ENCODE data around the gene PACSIN1. TPM values are rescaled to one million over a fixed set of nuclear protein-coding genes. Genes with fewer than 3 reads are reported as not detected.

Gene PACSIN1
- total RNA-seq, 1 experiment from 2014 or later: 7.0 TPM

DNA sequence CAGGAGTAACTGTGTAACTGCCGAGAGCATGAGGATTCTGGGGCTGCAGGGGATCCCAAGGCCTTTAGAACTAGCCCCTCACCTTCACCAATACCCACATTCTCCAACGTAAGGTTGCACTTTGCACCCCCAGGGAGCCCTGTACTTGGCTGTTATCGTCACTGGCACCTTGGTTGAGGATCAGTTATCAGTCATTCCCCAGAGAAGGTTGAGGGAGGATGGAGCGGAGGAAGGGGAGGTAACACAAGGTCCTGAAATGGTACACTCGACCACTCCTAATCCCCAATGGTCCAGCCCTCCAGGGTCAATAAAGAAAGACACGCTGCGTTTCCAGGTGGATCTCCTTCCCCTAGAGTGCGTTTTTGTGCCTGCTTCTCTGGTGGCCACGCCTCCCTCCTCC, 91.4 kb downstream of the PACSIN1 start:
- Histone ChIP-seq H3K56ac (ENCODE audit: insufficient read length, low read depth, low read length) (no peak overlapping the region), H3K27me3 (ENCODE audit: insufficient read depth, low read length) (no peaks in the 10 kb centered on the region), H3K18ac (ENCODE audit: insufficient read length, low read depth, low read length) (no peak overlapping the region), H4K5ac (ENCODE audit: insufficient read length, low read depth, low read length) (no peak overlapping the region), H3T11ph (ENCODE audit: low read length) (no peak overlapping the region), H2AK5ac (ENCODE audit: insufficient read length, low read length) (no peak overlapping the region), H3K23ac (ENCODE audit: insufficient read length, low read depth, low read length) (no peak overlapping the region), H3K27ac (ENCODE audit: insufficient read length, low read depth, low read length) (no peak overlapping the region), H3K4me2 (ENCODE audit: insufficient read depth, insufficient read length, low read length) (no peak overlapping the region), H2BK20ac (ENCODE audit: low read depth, low read length, poor library complexity, severe bottlenecking) (no peak overlapping the region), H3K9ac (ENCODE audit: extremely low read depth, insufficient read length, low read length) (no peak overlapping the region), H2BK120ac (ENCODE audit: low read depth, low read length, poor library complexity, severe bottlenecking) (no peak overlapping the region), H3K9me3 (ENCODE audit: control insufficient read depth, low read depth, low read length) (no peaks in the 10 kb centered on the region), H2BK12ac (ENCODE audit: insufficient read length, low read depth, low read length) (no peak overlapping the region), H3K79me2 (ENCODE audit: insufficient read depth, low read length) (no peaks in the 10 kb centered on the region), H2AFZ (ENCODE audit: low read length) (no peak overlapping the region), H3K14ac (ENCODE audit: insufficient read depth, low read length) (no peak overlapping the region), H4K91ac (ENCODE audit: insufficient read length, low read depth, low read length) (no peak overlapping the region), H4K20me1 (ENCODE audit: control insufficient read depth, insufficient read depth, insufficient read length) (no peaks in the 10 kb centered on the region), H3K79me1 (ENCODE audit: insufficient read depth, low read depth, low read length, poor library complexity, severe bottlenecking) (no peaks in the 10 kb centered on the region), H2BK15ac (ENCODE audit: low read depth, low read length) (no peak overlapping the region), H3K4ac (ENCODE audit: low read depth, low read length) (no peak overlapping the region), H2BK5ac (ENCODE audit: insufficient read length, low read length) (no peak overlapping the region), H3K4me1 (ENCODE audit: insufficient read depth, low read length) (no peaks in the 10 kb centered on the region; the same call in 1 of the 2 replicates), H4K8ac (replicated peaks; ENCODE audit: insufficient read length, low read depth, low read length) (no peak overlapping the region), H3K23me2 (ENCODE audit: insufficient read length, low read depth, low read length, poor library complexity, severe bottlenecking) (no peaks in the 10 kb centered on the region)
- Mint-ChIP-seq H3K9me3 (no peaks in the 10 kb centered on the region; a peak in 2 of 5 replicates), H3K36me3 (ENCODE audit: insufficient read depth in 1 of 3, low read depth in 3 of 3) (no peaks in the 10 kb centered on the region), H3K4me1 (peaks cover 20 to 35% of the 10 kb centered on the region in 2 experiments), H3K4me3 (no peak overlapping the region; a peak in 1 of 5 replicates), H3K27ac (peak overlapping the region in 1 of 3 experiments; percentile 23; a peak in 1 of 7 replicates), H3K27me3 (ENCODE audit: low read depth) (peaks cover 1% of the 10 kb centered on the region; the same call in 1 of the 2 replicates)
- no CpG with 5 or more reads among the region's 9 CpGs for WGBS (ENCODE audit: extremely low coverage, insufficient read length, low lambda C conversion rate)
- TF ChIP-seq, protein P1, sequence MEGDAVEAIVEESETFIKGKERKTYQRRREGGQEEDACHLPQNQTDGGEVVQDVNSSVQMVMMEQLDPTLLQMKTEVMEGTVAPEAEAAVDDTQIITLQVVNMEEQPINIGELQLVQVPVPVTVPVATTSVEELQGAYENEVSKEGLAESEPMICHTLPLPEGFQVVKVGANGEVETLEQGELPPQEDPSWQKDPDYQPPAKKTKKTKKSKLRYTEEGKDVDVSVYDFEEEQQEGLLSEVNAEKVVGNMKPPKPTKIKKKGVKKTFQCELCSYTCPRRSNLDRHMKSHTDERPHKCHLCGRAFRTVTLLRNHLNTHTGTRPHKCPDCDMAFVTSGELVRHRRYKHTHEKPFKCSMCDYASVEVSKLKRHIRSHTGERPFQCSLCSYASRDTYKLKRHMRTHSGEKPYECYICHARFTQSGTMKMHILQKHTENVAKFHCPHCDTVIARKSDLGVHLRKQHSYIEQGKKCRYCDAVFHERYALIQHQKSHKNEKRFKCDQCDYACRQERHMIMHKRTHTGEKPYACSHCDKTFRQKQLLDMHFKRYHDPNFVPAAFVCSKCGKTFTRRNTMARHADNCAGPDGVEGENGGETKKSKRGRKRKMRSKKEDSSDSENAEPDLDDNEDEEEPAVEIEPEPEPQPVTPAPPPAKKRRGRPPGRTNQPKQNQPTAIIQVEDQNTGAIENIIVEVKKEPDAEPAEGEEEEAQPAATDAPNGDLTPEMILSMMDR (conservative IDR thresholded peaks at IDR 0.05): no peak
- no peak for DNase-seq
